SK-N-SH treated with all-trans-retinoic acid at 6 μM for 48 hours (cell line): ENCODE results near the gene PRC1.
A peak's percentile ranks its signal among the peaks of the same experiment; 100 is the strongest.

ENCODE experiments used
- ATAC-seq: fragments of 200-7000 bp; cut with Tn5 transposase; 3 replicates; pipeline ENCODE4 v1.9.1; 2020; ENCODE audit warnings: mild to moderate bottlenecking, moderate library complexity
- ARNTL ChIP-seq: fragments of 450-650 bp; formaldehyde crosslinking; IDR thresholded peaks from 2 replicates; pipeline ENCODE4 v1.5.0; 2020; ENCODE audit warnings: low read depth, mild to moderate bottlenecking, moderate library complexity, borderline replicate concordance
- BACH2 ChIP-seq: fragments of 250-450 bp; sonication (Bioruptor Pico); IDR thresholded peaks from 2 replicates; pipeline ENCODE4 v1.9.0; 2021; ENCODE audit warnings: mild to moderate bottlenecking, borderline replicate concordance
- CSDC2 ChIP-seq: fragments of 250-450 bp; sonication (Bioruptor Pico); IDR thresholded peaks from 2 replicates; pipeline ENCODE4 v1.5.0; 2020; ENCODE audit warnings: mild to moderate bottlenecking, moderate library complexity
- ESRRG ChIP-seq: fragments of 250-450 bp; sonication (Bioruptor Pico); IDR thresholded peaks from 2 replicates; pipeline ENCODE4 v1.6.1; 2021; ENCODE audit warnings: mild to moderate bottlenecking
- GLIS3 ChIP-seq: fragments of 250-450 bp; sonication (Bioruptor Pico); IDR thresholded peaks from 2 replicates; pipeline ENCODE4 v1.5.0; 2020; ENCODE audit warnings: mild to moderate bottlenecking, moderate library complexity
- ISL1 ChIP-seq: fragments of 250-450 bp; sonication (Bioruptor Pico); IDR thresholded peaks from 2 replicates; pipeline ENCODE4 v2.1.2; 2022; ENCODE audit warnings: mild to moderate bottlenecking, moderate library complexity
- OSR1 ChIP-seq: fragments of 250-450 bp; sonication (Bioruptor Pico); IDR thresholded peaks from 2 replicates; pipeline ENCODE4 v1.8.0; 2022; ENCODE audit warnings: moderate library complexity, mild to moderate bottlenecking, inconsistent platforms
- POU6F1 ChIP-seq: fragments of 250-450 bp; sonication (Bioruptor Pico); IDR thresholded peaks from 2 replicates; pipeline ENCODE4 v1.8.0; 2021; ENCODE audit warnings: low read depth, mild to moderate bottlenecking, moderate library complexity, borderline replicate concordance
- PPARA ChIP-seq: fragments of 250-450 bp; sonication (Bioruptor Pico); IDR thresholded peaks from 2 replicates; pipeline ENCODE4 v1.5.0; 2020; ENCODE audit warnings: mild to moderate bottlenecking, borderline replicate concordance
- RARB ChIP-seq: fragments of 250-450 bp; sonication (Bioruptor Pico); IDR thresholded peaks from 2 replicates; pipeline ENCODE4 v1.8.0; 2021; ENCODE audit warnings: mild to moderate bottlenecking, moderate library complexity
- SNAI2 ChIP-seq: fragments of 250-450 bp; sonication (Bioruptor Pico); IDR thresholded peaks from 2 replicates; pipeline ENCODE4 v1.5.0; 2020; ENCODE audit warnings: mild to moderate bottlenecking, moderate library complexity
- TCF4 ChIP-seq: fragments of 250-450 bp; sonication (Bioruptor Pico); IDR thresholded peaks from 2 replicates; pipeline ENCODE4 v1.8.0; 2021; ENCODE audit warnings: mild to moderate bottlenecking, moderate library complexity, borderline replicate concordance
- TOX ChIP-seq: fragments of 250-450 bp; sonication (Bioruptor Pico); IDR thresholded peaks from 2 replicates; pipeline ENCODE4 v1.8.0; 2021; ENCODE audit warnings: mild to moderate bottlenecking, moderate library complexity, borderline replicate concordance
- ZC3H10 ChIP-seq: fragments of 250-450 bp; sonication (Bioruptor Pico); IDR thresholded peaks from 2 replicates; pipeline ENCODE4 v1.5.1; 2021; ENCODE audit warnings: mild to moderate bottlenecking, moderate library complexity
- ZFP3 ChIP-seq: fragments of 250-450 bp; sonication (Bioruptor Pico); IDR thresholded peaks from 2 replicates; pipeline ENCODE4 v1.5.0; 2020; ENCODE audit warnings: mild to moderate bottlenecking, moderate library complexity
- ZFP30 ChIP-seq: fragments of 450-650 bp; formaldehyde crosslinking; IDR thresholded peaks from 2 replicates; pipeline ENCODE4 v1.5.0; 2022; ENCODE audit warnings: mild to moderate bottlenecking, moderate library complexity
- ZNF565 ChIP-seq: fragments of 450-650 bp; formaldehyde crosslinking; conservative IDR thresholded peaks from 2 replicates; pipeline ENCODE4 v1.5.0; 2020; ENCODE audit warnings: low read depth, mild to moderate bottlenecking, moderate library complexity
- ZNF70 ChIP-seq: fragments of 450-650 bp; formaldehyde crosslinking; IDR thresholded peaks from 2 replicates; pipeline ENCODE4 v1.5.0; 2020; ENCODE audit warnings: mild to moderate bottlenecking, moderate library complexity
- ZNF8 ChIP-seq: fragments of 450-650 bp; formaldehyde crosslinking; IDR thresholded peaks from 2 replicates; pipeline ENCODE4 v1.5.0; 2020; ENCODE audit warnings: mild to moderate bottlenecking, moderate library complexity
- TF ChIP-seq, protein P1 (sequence below): fragments of 250-450 bp; sonication (Bioruptor Pico); IDR thresholded peaks from 2 replicates; pipeline ENCODE4 v1.5.0; 2020; ENCODE audit warnings: mild to moderate bottlenecking, moderate library complexity
- TF ChIP-seq, protein P2 (sequence below): fragments of 250-450 bp; sonication (Bioruptor Pico); IDR thresholded peaks from 2 replicates; pipeline ENCODE4 v1.5.1; 2021; ENCODE audit warnings: mild to moderate bottlenecking, moderate library complexity
- TF ChIP-seq, protein P3 (sequence below): fragments of 250-450 bp; sonication (Bioruptor Pico); IDR thresholded peaks from 2 replicates; pipeline ENCODE4 v1.8.0; 2020; ENCODE audit warnings: mild to moderate bottlenecking, moderate library complexity, borderline replicate concordance

The PRC1 gene

GRCh38 chr15:90957791-90958190 is 36.5 kb downstream of the PRC1 start:
- TF ChIP-seq ZFP30 (CRISPR knock-in tag) (no peak), SNAI2 (CRISPR knock-in tag) (no peak), ZNF565 (CRISPR knock-in tag) (no peak), ZC3H10 (CRISPR knock-in tag) (no peak), TCF4 (CRISPR knock-in tag) (no peak), ZNF8 (no peak), RARB (CRISPR knock-in tag) (no peak), ISL1 (CRISPR knock-in tag) (no peak), CSDC2 (no peak), BACH2 (CRISPR knock-in tag) (no peak), POU6F1 (CRISPR knock-in tag) (no peak), ARNTL (CRISPR knock-in tag) (no peak), ZNF70 (CRISPR knock-in tag) (no peak)
- TF ChIP-seq, protein P1, sequence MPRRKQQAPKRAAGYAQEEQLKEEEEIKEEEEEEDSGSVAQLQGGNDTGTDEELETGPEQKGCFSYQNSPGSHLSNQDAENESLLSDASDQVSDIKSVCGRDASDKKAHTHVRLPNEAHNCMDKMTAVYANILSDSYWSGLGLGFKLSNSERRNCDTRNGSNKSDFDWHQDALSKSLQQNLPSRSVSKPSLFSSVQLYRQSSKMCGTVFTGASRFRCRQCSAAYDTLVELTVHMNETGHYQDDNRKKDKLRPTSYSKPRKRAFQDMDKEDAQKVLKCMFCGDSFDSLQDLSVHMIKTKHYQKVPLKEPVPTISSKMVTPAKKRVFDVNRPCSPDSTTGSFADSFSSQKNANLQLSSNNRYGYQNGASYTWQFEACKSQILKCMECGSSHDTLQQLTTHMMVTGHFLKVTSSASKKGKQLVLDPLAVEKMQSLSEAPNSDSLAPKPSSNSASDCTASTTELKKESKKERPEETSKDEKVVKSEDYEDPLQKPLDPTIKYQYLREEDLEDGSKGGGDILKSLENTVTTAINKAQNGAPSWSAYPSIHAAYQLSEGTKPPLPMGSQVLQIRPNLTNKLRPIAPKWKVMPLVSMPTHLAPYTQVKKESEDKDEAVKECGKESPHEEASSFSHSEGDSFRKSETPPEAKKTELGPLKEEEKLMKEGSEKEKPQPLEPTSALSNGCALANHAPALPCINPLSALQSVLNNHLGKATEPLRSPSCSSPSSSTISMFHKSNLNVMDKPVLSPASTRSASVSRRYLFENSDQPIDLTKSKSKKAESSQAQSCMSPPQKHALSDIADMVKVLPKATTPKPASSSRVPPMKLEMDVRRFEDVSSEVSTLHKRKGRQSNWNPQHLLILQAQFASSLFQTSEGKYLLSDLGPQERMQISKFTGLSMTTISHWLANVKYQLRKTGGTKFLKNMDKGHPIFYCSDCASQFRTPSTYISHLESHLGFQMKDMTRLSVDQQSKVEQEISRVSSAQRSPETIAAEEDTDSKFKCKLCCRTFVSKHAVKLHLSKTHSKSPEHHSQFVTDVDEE (CRISPR knock-in tag) = no peak
- TF ChIP-seq, protein P2, sequence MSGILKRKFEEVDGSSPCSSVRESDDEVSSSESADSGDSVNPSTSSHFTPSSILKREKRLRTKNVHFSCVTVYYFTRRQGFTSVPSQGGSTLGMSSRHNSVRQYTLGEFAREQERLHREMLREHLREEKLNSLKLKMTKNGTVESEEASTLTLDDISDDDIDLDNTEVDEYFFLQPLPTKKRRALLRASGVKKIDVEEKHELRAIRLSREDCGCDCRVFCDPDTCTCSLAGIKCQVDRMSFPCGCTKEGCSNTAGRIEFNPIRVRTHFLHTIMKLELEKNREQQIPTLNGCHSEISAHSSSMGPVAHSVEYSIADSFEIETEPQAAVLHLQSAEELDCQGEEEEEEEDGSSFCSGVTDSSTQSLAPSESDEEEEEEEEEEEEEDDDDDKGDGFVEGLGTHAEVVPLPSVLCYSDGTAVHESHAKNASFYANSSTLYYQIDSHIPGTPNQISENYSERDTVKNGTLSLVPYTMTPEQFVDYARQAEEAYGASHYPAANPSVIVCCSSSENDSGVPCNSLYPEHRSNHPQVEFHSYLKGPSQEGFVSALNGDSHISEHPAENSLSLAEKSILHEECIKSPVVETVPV = no peak
- ATAC-seq = no peak

- peak; percentile 18 for ATAC-seq
- no peak for TF ChIP-seq POU6F1 (CRISPR knock-in tag)
- no peak for TF ChIP-seq BACH2 (CRISPR knock-in tag)
- no peak for TF ChIP-seq RARB (CRISPR knock-in tag)
- no peak for TF ChIP-seq OSR1 (CRISPR knock-in tag)
- TF ChIP-seq ZNF70 (CRISPR knock-in tag) = no peak
- TF ChIP-seq CSDC2 = no peak
- TF ChIP-seq TOX (CRISPR knock-in tag) = no peak
- TF ChIP-seq TCF4 (CRISPR knock-in tag) = no peak
- no peak for TF ChIP-seq ISL1 (CRISPR knock-in tag)
- TF ChIP-seq, protein P1 (CRISPR knock-in tag) = no peak
- no peak for TF ChIP-seq ZNF565 (CRISPR knock-in tag)
- TF ChIP-seq ESRRG (CRISPR knock-in tag) = no peak
- no peak for TF ChIP-seq SNAI2 (CRISPR knock-in tag)
- no peak for TF ChIP-seq ZNF8
- no peak for TF ChIP-seq GLIS3 (CRISPR knock-in tag)
- TF ChIP-seq PPARA (CRISPR knock-in tag) = no peak
- no peak for TF ChIP-seq ZFP30 (CRISPR knock-in tag)
- TF ChIP-seq, protein P3, sequence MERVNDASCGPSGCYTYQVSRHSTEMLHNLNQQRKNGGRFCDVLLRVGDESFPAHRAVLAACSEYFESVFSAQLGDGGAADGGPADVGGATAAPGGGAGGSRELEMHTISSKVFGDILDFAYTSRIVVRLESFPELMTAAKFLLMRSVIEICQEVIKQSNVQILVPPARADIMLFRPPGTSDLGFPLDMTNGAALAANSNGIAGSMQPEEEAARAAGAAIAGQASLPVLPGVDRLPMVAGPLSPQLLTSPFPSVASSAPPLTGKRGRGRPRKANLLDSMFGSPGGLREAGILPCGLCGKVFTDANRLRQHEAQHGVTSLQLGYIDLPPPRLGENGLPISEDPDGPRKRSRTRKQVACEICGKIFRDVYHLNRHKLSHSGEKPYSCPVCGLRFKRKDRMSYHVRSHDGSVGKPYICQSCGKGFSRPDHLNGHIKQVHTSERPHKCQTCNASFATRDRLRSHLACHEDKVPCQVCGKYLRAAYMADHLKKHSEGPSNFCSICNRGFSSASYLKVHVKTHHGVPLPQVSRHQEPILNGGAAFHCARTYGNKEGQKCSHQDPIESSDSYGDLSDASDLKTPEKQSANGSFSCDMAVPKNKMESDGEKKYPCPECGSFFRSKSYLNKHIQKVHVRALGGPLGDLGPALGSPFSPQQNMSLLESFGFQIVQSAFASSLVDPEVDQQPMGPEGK (CRISPR knock-in tag) = no peak
- TF ChIP-seq ZFP3 = no peak
- TF ChIP-seq, all 23 proteins: peak for 0
Measured at GRCh38 chr15:90957031-90957790, 37.1 kb downstream of the PRC1 start.
